HK-2 (cell line): Measurements from ENCODE around the gene IL4I1.

ENCODE experiments used
- DNase-seq: peaks from one replicate; pipeline ENCODE4 v3.0.0-alpha.2; 2018; ENCODE audit not compliant: unreplicated experiment

The IL4I1 gene

DNA sequence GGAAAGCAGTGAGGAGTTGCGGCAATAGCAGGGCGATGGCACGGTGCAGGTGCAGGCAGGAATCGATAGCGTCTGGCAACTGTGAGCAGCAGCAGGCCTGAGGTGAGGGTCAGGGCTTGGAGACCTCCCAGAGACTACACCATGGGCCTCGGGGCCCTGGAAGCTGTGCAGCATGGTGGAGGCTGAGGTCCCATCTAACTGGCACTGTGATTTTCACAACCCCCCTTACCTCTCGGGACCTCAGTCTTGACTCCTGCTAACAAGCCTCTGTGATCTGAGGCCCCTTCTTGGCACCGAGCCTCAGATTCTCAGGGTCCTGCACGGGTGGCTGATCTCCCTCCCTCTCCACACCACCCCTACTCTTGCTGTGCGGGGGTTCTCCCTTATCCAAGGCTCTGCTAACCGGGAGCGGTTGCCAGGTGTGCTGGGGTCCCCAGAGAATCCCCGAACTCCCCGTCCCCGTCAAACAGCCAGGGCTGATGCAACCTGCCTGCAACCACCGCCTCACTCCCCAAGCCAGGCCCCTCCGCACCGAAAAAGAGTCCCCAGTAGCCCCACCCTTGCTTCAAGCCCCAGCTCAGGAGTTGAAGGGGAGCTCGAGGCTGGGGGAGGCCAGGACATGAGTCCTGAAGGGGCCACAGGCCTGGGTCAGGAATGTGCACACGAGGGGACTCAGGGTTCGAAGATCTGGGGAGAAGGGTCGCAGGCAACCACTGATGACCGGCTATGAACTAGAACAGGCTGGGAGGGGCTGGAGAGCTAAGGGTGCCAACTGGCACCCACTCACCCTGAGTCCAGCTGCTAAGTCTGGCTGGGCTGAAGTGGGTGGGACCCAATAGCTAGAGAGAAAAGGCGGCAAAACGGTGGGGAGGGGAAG lies 27.6 kb upstream of the IL4I1 start:
- no peak for DNase-seq

GRCh38 chr19:49923055-49924003 lies 26.6 kb upstream of the IL4I1 start:
- DNase-seq, result no peak

DNA sequence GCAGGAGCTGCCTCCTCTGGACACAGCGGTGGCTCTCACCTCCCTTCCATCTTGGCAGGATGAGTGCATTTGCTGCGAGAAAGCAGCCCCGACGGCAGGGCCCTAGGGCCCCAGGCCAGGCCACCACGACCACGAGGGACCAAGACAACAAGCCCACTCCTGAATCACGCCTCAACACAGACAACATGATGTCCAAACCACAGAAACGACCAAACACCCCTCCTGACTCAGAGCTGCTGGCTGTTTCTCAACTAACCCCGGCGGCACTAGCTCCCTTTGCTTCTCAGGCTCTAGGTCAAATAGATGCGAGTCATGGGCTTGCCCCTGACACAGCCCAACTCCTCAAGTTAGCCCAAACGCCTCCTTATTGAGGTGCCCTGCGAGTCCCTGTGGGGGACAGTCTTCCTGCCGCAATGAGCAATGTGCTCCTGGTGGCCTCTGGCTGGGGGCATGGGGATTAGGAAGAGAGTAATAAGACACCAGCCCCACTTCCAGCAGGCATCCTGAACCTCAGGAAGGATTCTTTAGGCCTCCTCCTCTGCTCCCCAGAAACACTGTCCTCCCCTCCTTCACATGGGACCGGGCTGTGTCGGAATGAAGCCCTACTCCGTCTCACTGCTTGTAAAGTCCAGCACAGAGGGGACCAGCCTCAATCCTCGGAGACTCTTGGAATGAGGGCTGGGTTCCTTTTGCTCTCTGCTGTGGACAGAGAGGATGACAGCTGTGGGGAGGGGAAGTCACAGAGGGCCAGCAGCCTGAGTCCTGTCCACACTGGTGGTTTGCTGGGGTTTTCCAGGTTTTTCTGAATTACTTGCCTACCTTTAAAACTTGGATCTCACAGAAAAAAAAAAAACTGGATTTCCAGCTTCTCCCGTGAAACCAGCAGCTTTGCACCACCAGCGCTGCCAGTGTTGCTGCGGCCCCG lies 25.4 kb upstream of the IL4I1 start:
- peak; percentile 61 for DNase-seq

GRCh38 chr19:49920624-49921363 lies 24.1 kb upstream of the IL4I1 start:
- no peak for DNase-seq

DNA sequence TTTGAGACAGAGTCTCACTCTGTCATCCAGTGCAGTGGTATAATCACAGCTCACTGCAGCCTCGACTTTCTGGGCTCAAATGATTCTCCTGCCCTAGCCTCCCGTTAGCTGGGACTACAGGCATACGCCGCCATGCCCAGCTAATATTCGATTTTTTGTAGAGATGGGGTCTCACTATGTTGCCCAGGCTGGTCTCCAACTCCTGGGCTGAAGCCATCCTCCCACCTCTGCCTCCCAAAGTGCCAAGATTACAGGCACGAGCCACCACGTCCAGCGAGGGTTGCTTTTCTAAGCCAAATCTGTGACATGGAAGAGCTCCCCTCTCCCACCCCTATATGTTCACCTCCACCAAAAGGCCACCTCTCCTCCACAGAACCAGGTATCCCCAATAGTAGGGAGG lies 21.4 kb upstream of the IL4I1 start:
- DNase-seq, result no peak

GRCh38 chr19:49916839-49917733 lies 20.4 kb upstream of the IL4I1 start:
- DNase-seq, result no peak

- DNase-seq, result no peak
Measured at GRCh38 chr19:49915271-49915670, 18.6 kb upstream of the IL4I1 start.

DNA sequence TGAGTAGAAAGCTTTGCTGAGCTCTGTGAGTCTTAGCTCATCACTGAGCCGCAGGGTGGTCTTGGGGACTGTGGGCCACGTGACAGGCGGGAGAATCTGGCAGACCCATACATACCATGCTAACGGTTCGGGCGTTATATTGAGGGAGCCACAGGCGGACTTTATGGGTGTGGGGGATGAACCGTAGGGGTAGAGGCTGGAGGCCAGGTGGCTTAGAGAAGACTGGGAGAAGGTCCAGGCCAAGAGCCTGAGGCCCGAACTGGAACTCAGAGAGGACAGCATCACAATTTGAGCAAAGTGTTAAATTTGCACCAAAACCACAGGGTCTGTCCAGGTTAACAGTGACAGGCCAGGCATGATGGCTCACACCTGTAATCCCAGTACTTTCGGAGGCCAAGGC lies 17.0 kb upstream of the IL4I1 start:
- DNase-seq, result no peak

DNA sequence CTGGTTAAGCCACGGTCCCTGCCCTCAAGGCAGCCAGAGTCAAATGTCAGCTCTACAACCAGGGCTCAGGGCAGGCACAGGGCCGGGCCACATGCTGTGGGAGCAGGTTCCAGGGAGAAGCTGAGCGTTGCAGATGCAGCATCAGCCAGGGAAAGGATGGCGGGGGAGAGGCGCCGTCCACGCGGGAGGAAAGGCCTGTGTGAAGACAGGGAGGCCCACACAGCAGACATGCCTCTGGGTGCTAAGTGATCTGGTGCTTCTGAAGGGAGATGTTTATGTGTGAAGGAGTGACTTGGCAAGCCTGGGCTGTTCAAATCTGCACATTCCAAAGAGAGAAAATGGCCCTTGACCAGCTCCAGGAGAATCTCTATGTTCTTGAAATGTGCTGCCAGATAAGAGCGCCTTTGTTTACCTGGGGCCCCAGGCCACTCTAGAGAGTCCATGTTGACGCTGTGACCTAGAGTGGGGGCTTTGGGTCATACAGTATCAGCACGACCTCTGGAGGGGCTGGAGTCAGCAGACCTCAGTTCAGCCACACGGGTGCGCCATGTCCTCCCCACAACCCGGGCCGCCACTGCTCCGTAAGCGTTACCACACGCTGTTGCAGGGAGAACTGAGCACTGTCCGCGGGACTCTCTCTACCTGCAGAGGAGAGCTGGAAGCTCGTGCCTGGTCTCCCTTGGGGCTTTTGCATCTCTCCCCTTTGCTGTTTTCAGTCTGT lies 16.4 kb upstream of the IL4I1 start:
- DNase-seq, result no peak

DNA sequence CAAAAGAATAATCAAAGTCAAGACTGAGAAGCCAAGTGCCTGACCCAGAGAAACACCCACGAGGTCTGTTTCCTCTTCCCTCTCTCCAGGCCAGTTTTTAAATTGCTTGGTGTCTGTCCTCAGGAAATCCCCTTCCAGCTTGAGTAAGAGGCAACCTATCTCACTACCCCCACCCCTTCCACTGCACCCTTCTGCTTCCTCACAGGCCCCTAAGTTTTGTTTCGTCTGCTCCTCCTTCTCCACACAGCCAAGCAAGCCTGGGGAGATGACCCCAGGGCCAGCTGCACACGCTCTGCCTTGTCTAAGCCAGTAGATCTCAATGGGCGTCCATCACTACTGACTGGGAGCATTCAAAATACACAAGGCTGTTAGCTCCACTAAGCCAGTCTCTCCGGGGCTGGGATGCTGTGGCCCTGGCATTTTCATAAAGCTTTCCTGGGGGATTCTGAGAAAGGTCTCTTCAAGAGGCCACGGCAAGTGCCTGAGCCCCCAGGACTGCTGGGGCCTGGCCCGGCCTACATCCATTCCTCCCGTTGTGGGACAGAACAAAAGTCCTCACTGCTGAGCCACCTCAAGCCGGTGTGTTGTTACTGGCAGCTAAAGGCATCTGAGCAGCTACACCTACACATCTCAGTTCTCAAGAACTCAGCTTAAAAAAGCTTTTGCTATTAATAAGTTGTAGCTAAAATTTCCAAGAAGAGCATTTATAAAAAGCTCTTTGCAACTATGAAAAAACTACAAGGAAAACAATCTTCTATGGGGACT lies 14.9 kb upstream of the IL4I1 start:
- DNase-seq, result no peak

DNA sequence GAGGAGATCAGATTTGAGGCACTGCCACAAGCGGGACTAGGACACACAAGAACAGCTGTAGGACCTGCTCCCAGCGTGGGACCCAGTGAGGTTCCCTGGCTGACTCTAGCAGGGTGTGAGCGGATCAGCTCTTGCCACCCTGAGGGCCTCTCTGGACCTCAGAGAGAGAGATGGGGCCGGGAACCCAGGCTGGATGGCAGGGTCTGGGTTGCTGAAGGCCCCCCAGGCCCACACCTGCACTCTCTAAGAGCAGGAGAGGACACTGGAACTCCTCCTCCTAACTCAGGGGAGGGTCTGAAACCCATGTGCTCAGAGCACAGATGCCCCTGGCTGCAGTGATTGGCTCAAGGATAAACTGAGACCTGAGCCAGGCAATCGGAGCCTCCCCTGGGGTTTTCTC lies 13.5 kb upstream of the IL4I1 start:
- DNase-seq, result no peak

GRCh38 chr19:49908480-49909420 lies 12.1 kb upstream of the IL4I1 start:
- no peak for DNase-seq

DNA sequence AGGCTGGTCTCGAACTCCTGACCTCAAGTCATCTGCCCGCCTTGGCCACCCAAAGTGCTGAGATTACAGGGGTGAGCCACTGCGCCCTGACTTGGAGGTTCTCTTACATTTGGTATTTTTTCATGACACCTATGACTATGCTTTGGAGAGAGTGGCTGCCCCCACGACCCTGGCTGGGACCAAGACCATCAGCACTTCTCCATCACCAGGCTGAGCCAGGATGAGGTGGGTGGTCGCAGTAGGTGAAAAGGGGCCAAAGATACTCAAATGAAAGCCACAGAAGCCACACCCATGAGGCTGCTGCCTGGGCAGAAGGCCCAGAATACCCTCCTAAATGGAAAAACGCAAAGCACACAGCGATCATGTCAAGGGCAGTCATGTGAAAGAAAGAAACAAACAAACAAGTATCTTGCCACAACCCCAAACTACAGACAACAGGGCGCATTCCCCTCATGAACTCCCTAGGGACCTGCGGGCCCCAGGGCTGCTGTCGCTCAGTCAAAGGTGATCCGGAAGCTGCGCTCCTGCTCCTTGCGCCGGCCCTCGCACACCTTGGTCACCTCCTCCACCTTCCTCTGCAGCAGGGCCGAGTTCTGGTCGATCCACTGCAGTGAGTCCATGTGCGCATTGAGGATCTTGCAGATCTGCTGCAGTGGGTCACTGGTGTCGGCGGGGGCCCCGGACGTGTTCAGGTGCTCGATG lies 11.2 kb upstream of the IL4I1 start:
- DNase-seq, result no peak

GRCh38 chr19:49906879-49907564 lies 10.3 kb upstream of the IL4I1 start:
- DNase-seq, result no peak

GRCh38 chr19:49904136-49904535 lies 7.4 kb upstream of the IL4I1 start:
- no peak for DNase-seq
